Endodermal cell (in vitro differentiated cells): ENCODE results near the gene TFAP2D. TPM values are rescaled to one million over a fixed set of nuclear protein-coding genes. Genes with fewer than 3 reads are reported as not detected.

ENCODE experiments used
- DNase-seq: peaks from one replicate; pipeline ENCODE4 v3.0.0-alpha.2; 2017
- H3K27ac ChIP-seq: 2 replicates; pipeline ENCODE4 v1.5.1; 2013; ENCODE audit warnings: mild to moderate bottlenecking, low read depth, low read length, moderate library complexity
- H3K27me3 ChIP-seq: 2 replicates; pipeline ENCODE4 v1.6.1; 2013; ENCODE audit warnings: mild to moderate bottlenecking, low read length, moderate library complexity; ENCODE audit not compliant: insufficient read depth, control insufficient read depth, poor library complexity, severe bottlenecking
- H3K36me3 ChIP-seq: 2 replicates; pipeline ENCODE4 v1.7.0; 2013; ENCODE audit warnings: mild to moderate bottlenecking, low read length, moderate library complexity; ENCODE audit not compliant: control insufficient read depth, insufficient read depth
- H3K4me1 ChIP-seq: one replicate; pipeline ENCODE4 v1.7.0; 2013; ENCODE audit warnings: low read length; ENCODE audit not compliant: control insufficient read depth, insufficient read depth
- H3K4me3 ChIP-seq: 2 replicates; pipeline ENCODE4 v1.5.1; 2013; ENCODE audit warnings: mild to moderate bottlenecking, low read length, moderate library complexity
- H3K9ac ChIP-seq: 2 replicates; pipeline ENCODE4 v1.6.1; 2013; ENCODE audit warnings: mild to moderate bottlenecking, low read length, moderate library complexity; ENCODE audit not compliant: poor library complexity, severe bottlenecking; ENCODE audit errors: extremely low read depth
- H3K9me3 ChIP-seq: 2 replicates; pipeline ENCODE4 v1.6.1; 2013; ENCODE audit warnings: mild to moderate bottlenecking, low read length, moderate library complexity; ENCODE audit not compliant: control insufficient read depth
- H3K27ac Mint-ChIP-seq: 2 replicates; pipeline ENCODE4 v1.8.0; 2020; ENCODE audit warnings: mixed read lengths
- H3K27me3 Mint-ChIP-seq: 2 replicates; pipeline ENCODE4 v1.8.0; 2021; ENCODE audit warnings: mild to moderate bottlenecking, mixed read lengths; ENCODE audit not compliant: insufficient read depth
- H3K36me3 Mint-ChIP-seq: 2 replicates; pipeline ENCODE4 v1.8.0; 2020; ENCODE audit warnings: low read depth, mixed read lengths
- H3K4me1 Mint-ChIP-seq: 2 replicates; pipeline ENCODE4 v1.8.0; 2020; ENCODE audit warnings: mixed read lengths
- H3K4me3 Mint-ChIP-seq: 2 replicates; pipeline ENCODE4 v1.8.0; 2020; ENCODE audit warnings: mild to moderate bottlenecking, moderate library complexity, mixed read lengths
- H3K9me3 Mint-ChIP-seq: 2 replicates; pipeline ENCODE4 v1.8.0; 2020; ENCODE audit warnings: mild to moderate bottlenecking, mixed read lengths
- CTCF ChIP-seq: fragments of 200-600 bp; sonication (generic); conservative IDR thresholded peaks from 2 replicates; pipeline ENCODE4 v1.5.0; 2021; ENCODE audit warnings: antibody characterized with exemption, mild to moderate bottlenecking
- WGBS, 2 experiments: methylation state at CpG; one replicate each; pipeline versions ENCODE4 v1.1.5 to v1.1.7; 2013; ENCODE audit warnings: missing lambda C conversion rate in 2 of 2, mixed read lengths in 1 of 2; ENCODE audit not compliant: insufficient coverage in 1 of 2, insufficient read length in 1 of 2; 5-methylcytosine and 5-hydroxymethylcytosine counted together
- total RNA-seq, 2 donors: library from RNA; stranded (reverse); fragmentation: NEBNext Ultra II Directional in 1 of 2; extraction: Animal tissue kit (Norgen Biotek cat#: 25700) in 1 of 2; gene quantifications; 2 replicates in 1 of 2; 3 replicates in 1 of 2; pipeline ENCODE4 v1.2.1, GENCODE V29; 2021

The TFAP2D gene
- total RNA-seq, 2 donors from 2014 or later: not detected

DNA sequence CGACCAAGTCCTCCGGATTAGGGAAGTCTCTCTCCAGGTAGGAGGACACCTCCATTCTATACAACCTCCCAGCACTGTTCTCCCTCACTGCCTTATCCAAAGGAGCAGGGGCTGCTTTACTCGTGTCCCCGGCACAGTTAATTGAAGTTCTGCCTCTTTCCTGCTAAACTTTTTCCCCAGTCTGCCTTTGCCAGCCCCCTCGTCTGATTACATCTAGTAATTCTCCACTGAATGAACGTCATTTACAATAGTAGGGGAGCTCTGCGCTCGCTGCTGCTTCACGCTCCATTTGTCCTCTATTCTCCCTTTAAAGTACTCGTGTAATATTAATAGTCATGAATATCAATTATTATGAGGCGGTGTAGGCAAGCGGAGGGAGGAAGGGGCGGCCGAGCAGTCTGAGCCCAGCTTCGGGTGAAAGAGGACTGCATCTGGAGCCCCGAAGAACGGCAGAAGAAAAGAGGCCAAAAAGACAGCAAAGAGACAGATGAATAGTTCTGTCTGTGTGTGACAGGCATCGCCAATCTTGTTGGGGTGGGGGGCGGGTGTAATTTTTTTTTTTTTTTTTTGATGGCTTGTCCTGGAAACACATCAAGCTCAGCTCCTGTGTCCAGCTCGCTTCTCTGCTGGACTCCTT, 108.2 kb downstream of the TFAP2D start:
- Mint-ChIP-seq H3K4me3 (no peak overlapping the region), H3K27me3 (peaks cover 100% of the 10 kb centered on the region), H3K9me3 (peaks cover 1% of the 10 kb centered on the region), H3K36me3 (no peaks in the 10 kb centered on the region), H3K4me1 (peaks cover 48% of the 10 kb centered on the region), H3K27ac (no peak overlapping the region)
- peak; percentile 56 for DNase-seq
- no peak for TF ChIP-seq CTCF
- peak overlapping the region; percentile 28 for H3K4me3 ChIP-seq
- no peak overlapping the region for H3K27ac ChIP-seq
- H3K9me3 ChIP-seq: no peaks in the 10 kb centered on the region
- peaks cover 100% of the 10 kb centered on the region for H3K27me3 ChIP-seq
- no peak overlapping the region for H3K9ac ChIP-seq
- WGBS, 2 experiments: 3% methylated on average over 5 to 20 of the region's 20 CpGs
- H3K4me1 ChIP-seq: no peaks in the 10 kb centered on the region
- no peaks in the 10 kb centered on the region for H3K36me3 ChIP-seq

- H3K9me3 ChIP-seq: no peaks in the 10 kb centered on the region
- H3K9me3 Mint-ChIP-seq: peaks cover 1% of the 10 kb centered on the region
- H3K4me1 ChIP-seq: no peaks in the 10 kb centered on the region
- no peak for DNase-seq
- 2 to 6% methylated on average over 3 to 6 of the region's 6 CpGs for WGBS, 2 experiments
- peaks cover 100% of the 10 kb centered on the region for H3K27me3 ChIP-seq
- H3K36me3 ChIP-seq: no peaks in the 10 kb centered on the region
- H3K4me1 Mint-ChIP-seq: peaks cover 52% of the 10 kb centered on the region
- no peak for TF ChIP-seq CTCF
- no peak overlapping the region for H3K4me3 Mint-ChIP-seq
- no peak overlapping the region for H3K4me3 ChIP-seq
- H3K27me3 Mint-ChIP-seq: peaks cover 100% of the 10 kb centered on the region
- peak overlapping the region; percentile 14 for H3K27ac ChIP-seq
- H3K36me3 Mint-ChIP-seq: no peaks in the 10 kb centered on the region
- no peak overlapping the region for H3K9ac ChIP-seq
- H3K27ac Mint-ChIP-seq: no peak overlapping the region
Observed at GRCh38 chr6:50822078-50822476, 108.8 kb downstream of the TFAP2D start.

Other genes with a start within 250 kb of the TFAP2D start
- gene TFAP2B, start 105.3 kb downstream of the TFAP2D start, total RNA-seq: not detected